Esophagus muscularis mucosa (tissue), 3 donors: ENCODE results near the gene AOAH.

Source experiments
- POLR2AphosphoS5 ChIP-seq, 2 donors: sonication (generic); formaldehyde crosslinking; IDR thresholded peaks; one replicate each; pipeline ENCODE4 v1.6.1; 2017; ENCODE audit warnings: antibody characterized with exemption in 2 of 2
- TF ChIP-seq, protein P1 (sequence below), 3 experiments: fragments of 200-600 bp in 2 of 3; fragments of 450-650 bp in 1 of 3; sonication (generic) in 2 of 3; IDR thresholded peaks; one replicate each; pipeline ENCODE4 v1.5.1; 2017 to 2019; ENCODE audit warnings: antibody characterized with exemption in 3 of 3, mild to moderate bottlenecking in 2 of 3, moderate library complexity in 1 of 3

DNA sequence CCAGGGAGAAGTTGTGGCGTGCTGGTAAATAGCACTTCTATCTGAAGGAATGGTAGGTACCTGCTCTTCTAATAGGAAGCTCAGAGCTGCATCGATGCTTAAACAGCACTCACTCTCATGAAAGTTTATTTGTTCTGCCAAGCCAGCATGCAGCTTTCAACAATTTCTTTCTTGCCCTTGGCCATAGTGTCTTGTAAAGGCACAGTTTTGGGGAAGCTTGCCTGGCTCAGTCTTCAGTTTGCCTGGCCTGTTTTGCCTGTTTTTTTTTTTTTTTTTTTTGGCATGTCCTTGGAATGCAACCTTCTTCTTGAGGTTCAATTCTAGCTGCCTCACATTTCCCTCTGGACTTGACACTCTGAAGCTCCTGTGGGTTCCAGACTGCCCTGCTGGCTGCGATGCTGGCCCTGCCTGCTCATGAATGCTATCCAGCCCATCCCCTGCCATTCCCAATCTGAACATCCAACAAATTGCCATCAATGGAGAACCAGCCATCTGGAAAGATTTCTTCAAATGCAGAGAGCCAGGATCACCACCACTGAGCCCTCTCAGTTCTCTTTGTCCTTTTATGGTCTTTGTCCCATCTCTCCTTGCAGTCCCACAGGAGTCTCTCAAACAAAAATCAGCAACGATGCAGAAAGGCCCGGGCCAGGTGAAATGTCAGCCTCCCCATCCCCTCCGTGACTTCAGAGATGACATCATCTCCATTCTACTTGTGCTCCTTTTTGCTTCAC, 200.8 kb downstream of the AOAH start:
- TF ChIP-seq, protein P1, sequence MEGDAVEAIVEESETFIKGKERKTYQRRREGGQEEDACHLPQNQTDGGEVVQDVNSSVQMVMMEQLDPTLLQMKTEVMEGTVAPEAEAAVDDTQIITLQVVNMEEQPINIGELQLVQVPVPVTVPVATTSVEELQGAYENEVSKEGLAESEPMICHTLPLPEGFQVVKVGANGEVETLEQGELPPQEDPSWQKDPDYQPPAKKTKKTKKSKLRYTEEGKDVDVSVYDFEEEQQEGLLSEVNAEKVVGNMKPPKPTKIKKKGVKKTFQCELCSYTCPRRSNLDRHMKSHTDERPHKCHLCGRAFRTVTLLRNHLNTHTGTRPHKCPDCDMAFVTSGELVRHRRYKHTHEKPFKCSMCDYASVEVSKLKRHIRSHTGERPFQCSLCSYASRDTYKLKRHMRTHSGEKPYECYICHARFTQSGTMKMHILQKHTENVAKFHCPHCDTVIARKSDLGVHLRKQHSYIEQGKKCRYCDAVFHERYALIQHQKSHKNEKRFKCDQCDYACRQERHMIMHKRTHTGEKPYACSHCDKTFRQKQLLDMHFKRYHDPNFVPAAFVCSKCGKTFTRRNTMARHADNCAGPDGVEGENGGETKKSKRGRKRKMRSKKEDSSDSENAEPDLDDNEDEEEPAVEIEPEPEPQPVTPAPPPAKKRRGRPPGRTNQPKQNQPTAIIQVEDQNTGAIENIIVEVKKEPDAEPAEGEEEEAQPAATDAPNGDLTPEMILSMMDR (IDR thresholded peaks at IDR 0.05): no peak
- no peak for TF ChIP-seq POLR2AphosphoS5 (IDR thresholded peaks at IDR 0.05)
